HG03196 (cell line): Measurements from ENCODE around the gene GADD45B.
"Not testable (repeated sequence)": the region's sequence is repeated elsewhere in the genome, so short reads cannot be mapped to it uniquely, and the experiment has no call there.

Source experiments
- ATAC-seq: cut with Tn5 transposase; IDR thresholded peaks from one replicate; pipeline ENCODE4 v1.9.1; 2021; ENCODE audit not compliant: unreplicated experiment

GADD45B gene

GRCh38 chr19:2468596-2468995 lies 7.3 kb upstream of the GADD45B start:
- ATAC-seq = no peak

- ATAC-seq = no peak
Observed at GRCh38 chr19:2469102-2469914, 6.6 kb upstream of the GADD45B start.

- not testable (repeated sequence) for ATAC-seq
Observed at GRCh38 chr19:2469915-2470200, 6.1 kb upstream of the GADD45B start.

GRCh38 chr19:2474232-2475017 lies 1.5 kb upstream of the GADD45B start:
- peak; percentile 29 for ATAC-seq

- no peak for ATAC-seq
Observed at GRCh38 chr19:2475018-2475701, 767 bp upstream of the GADD45B start.

- ATAC-seq = peak; percentile 7
Observed at GRCh38 chr19:2476451-2477140, 669 bp downstream of the GADD45B start.

GRCh38 chr19:2477141-2477710 lies 1.3 kb downstream of the GADD45B start:
- no peak for ATAC-seq

GRCh38 chr19:2477732-2478191 lies 1.8 kb downstream of the GADD45B start:
- ATAC-seq = no peak

GRCh38 chr19:2478278-2478755 lies 2.4 kb downstream of the GADD45B start:
- no peak for ATAC-seq

GRCh38 chr19:2478756-2479555 lies 3.0 kb downstream of the GADD45B start:
- no peak for ATAC-seq

GRCh38 chr19:2479556-2480194 lies 3.7 kb downstream of the GADD45B start:
- no peak for ATAC-seq

- ATAC-seq = no peak
Observed at GRCh38 chr19:2481466-2481865, 5.5 kb downstream of the GADD45B start.

GRCh38 chr19:2482354-2483038 lies 6.6 kb downstream of the GADD45B start:
- no peak for ATAC-seq

- no peak for ATAC-seq
Observed at GRCh38 chr19:2483084-2483483, 7.2 kb downstream of the GADD45B start.

- no peak for ATAC-seq
Observed at GRCh38 chr19:2483484-2484151, 7.7 kb downstream of the GADD45B start.

GRCh38 chr19:2484178-2484937 lies 8.4 kb downstream of the GADD45B start:
- no peak for ATAC-seq

GRCh38 chr19:2485428-2485827 lies 9.5 kb downstream of the GADD45B start:
- ATAC-seq = no peak
